BLaER1 (cell line): Measurements from ENCODE around the gene TMEM108.

ENCODE experiments used
- H3K27ac ChIP-seq: shearing (Covaris generic); formaldehyde crosslinking; 2 replicates; pipeline ENCODE4 v1.8.1; 2022
- H3K27me3 ChIP-seq: shearing (Covaris generic); formaldehyde crosslinking; 2 replicates; pipeline ENCODE4 v1.8.1; 2022
- H3K36me3 ChIP-seq: shearing (Covaris generic); formaldehyde crosslinking; 2 replicates; pipeline ENCODE4 v1.8.1; 2022
- H3K4me1 ChIP-seq: shearing (Covaris generic); formaldehyde crosslinking; 2 replicates; pipeline ENCODE4 v1.8.1; 2022
- H3K4me2 ChIP-seq: shearing (Covaris generic); formaldehyde crosslinking; 2 replicates; pipeline ENCODE4 v1.8.1; 2022
- H3K4me3 ChIP-seq: shearing (Covaris generic); formaldehyde crosslinking; 2 replicates; pipeline ENCODE4 v1.8.1; 2022
- H3K9ac ChIP-seq: shearing (Covaris generic); formaldehyde crosslinking; 2 replicates; pipeline ENCODE4 v1.8.1; 2022
- H3K9me3 ChIP-seq: shearing (Covaris generic); formaldehyde crosslinking; 2 replicates; pipeline ENCODE4 v1.8.1; 2022
- H4K20me1 ChIP-seq: shearing (Covaris generic); formaldehyde crosslinking; 2 replicates; pipeline ENCODE4 v1.8.1; 2022
- Cebpa-rat ChIP-seq: shearing (Covaris generic); IDR thresholded peaks from 2 replicates; pipeline ENCODE4 v1.8.1; 2022

TMEM108 gene

DNA sequence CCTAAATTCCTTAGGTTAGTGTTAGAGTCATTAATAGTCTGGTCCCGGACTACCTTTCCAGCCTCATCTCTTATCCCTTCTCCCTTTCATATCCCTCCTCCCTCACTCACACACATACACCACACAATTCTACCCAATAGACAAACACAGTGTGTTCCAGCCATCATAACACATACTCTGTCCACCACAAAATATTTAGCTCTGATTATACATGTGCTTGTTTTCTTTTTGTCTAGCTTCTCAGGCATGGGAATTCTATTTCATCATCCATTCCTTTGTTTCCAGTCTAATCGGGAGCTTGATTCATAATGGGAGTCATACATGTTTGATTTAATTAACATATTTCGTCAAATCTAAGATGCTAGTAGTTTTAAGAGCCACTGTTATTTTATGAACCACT, 199.8 kb downstream of the TMEM108 start:
- H3K9ac ChIP-seq = no peak overlapping the region
- no peak for TF ChIP-seq Cebpa-rat
- no peak overlapping the region for H3K4me3 ChIP-seq
- H3K27ac ChIP-seq = no peak overlapping the region
- no peaks in the 10 kb centered on the region for H3K9me3 ChIP-seq
- H3K36me3 ChIP-seq = no peaks in the 10 kb centered on the region
- no peaks in the 10 kb centered on the region for H3K27me3 ChIP-seq
- no peaks in the 10 kb centered on the region for H4K20me1 ChIP-seq
- peaks cover 14% of the 10 kb centered on the region for H3K4me1 ChIP-seq
- H3K4me2 ChIP-seq = no peak overlapping the region

DNA sequence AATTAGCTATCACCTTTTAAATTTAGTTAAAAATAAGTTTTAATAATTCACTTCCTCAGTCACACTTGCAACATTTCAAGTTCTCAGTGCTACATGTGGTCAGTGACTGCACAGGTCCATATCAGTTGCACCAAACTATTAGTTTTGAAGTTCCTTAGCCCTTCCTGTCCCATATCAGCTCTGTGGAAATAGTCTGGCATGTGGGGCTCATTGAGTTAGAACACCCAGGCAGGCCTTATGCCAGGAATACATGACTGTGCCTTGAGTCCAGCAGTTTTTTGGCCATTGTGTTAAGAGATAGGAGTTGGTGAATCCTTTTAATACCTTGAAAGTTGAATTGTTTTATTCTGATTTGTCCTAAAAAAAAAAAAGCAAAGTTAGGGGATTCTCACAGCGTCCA, 207.9 kb downstream of the TMEM108 start:
- Histone ChIP-seq H3K27me3 (no peaks in the 10 kb centered on the region), H3K9ac (no peak overlapping the region), H3K4me1 (peaks cover 9% of the 10 kb centered on the region; the same call in 1 of the 2 replicates), H3K27ac (no peak overlapping the region), H3K4me2 (peak overlapping the region; percentile 29; the same call in 1 of the 2 replicates), H3K4me3 (no peak overlapping the region), H3K9me3 (no peaks in the 10 kb centered on the region), H3K36me3 (no peaks in the 10 kb centered on the region), H4K20me1 (no peaks in the 10 kb centered on the region)
- TF ChIP-seq Cebpa-rat = no peak

DNA sequence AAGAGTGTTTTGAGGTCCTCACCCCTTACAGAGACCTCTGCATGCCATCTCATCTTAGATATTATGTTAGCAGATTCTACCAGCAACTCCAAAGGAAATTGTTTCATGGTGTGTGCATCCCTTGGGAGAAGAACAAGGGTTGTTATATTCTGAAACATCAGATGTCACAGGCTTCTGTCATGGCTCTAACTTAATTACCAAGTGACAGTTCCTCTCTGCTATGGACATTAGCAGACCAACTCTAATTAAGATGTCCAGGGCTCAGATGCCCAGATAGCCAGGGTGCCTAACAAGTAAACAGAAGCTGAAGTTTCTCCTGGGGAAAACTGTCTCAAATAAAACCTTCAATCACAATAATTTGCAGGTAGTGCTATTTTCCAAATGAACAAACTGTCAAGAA, 208.6 kb downstream of the TMEM108 start:
- no peak for TF ChIP-seq Cebpa-rat
- Histone ChIP-seq H3K27ac (no peak overlapping the region), H3K36me3 (no peaks in the 10 kb centered on the region), H3K4me3 (no peak overlapping the region), H3K9ac (no peak overlapping the region), H3K9me3 (no peaks in the 10 kb centered on the region), H3K4me1 (peaks cover 9% of the 10 kb centered on the region; the same call in 1 of the 2 replicates), H3K4me2 (peak overlapping the region; percentile 29; the same call in 1 of the 2 replicates), H3K27me3 (no peaks in the 10 kb centered on the region), H4K20me1 (no peaks in the 10 kb centered on the region)

DNA sequence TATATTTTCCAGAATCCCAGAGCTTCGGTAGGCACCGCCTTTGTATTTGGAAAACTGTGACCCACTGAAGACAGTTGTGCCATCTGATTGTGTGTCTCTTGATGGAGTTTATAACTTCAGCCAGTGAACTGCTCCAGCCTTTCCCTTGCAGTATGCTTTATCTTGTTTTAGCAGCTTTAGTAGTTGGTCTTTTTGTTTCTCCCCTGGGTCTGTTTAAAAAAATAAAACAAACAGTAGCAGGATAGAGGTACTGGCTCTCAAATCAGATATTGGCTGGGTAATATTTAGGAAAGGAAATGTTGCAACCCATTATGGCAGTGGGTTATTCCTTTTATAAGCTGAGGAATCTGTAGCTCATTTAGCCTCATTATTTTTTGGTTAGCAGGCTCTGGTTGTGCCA, 210.2 kb downstream of the TMEM108 start:
- Histone ChIP-seq H3K27ac (no peak overlapping the region), H3K4me3 (no peak overlapping the region), H3K9me3 (no peaks in the 10 kb centered on the region), H3K4me2 (no peak overlapping the region), H3K36me3 (no peaks in the 10 kb centered on the region), H3K27me3 (no peaks in the 10 kb centered on the region), H3K9ac (no peak overlapping the region), H4K20me1 (no peaks in the 10 kb centered on the region), H3K4me1 (peaks cover 9% of the 10 kb centered on the region; the same call in 1 of the 2 replicates)
- TF ChIP-seq Cebpa-rat = no peak

DNA sequence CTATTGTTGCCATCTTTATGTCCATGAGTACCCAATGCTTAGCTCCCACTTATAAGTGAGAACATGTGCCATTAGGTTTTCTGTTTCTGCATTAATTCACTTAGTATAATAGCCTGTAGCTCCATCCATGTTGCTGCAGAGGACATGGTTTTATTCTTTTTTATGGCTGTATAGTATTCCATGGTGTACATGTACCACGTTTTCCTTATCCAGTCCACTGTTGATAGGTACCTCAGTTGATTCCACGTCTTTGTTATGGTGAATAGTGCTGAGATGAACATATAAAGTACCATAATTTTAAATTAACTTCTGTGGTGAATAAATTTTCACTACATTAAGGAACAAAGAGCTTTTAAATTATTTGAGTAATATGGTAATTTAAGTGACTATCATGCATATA, 211.3 kb downstream of the TMEM108 start:
- Histone ChIP-seq H4K20me1 (no peaks in the 10 kb centered on the region), H3K4me2 (no peak overlapping the region), H3K9ac (no peak overlapping the region), H3K4me3 (no peak overlapping the region), H3K9me3 (no peaks in the 10 kb centered on the region), H3K36me3 (no peaks in the 10 kb centered on the region), H3K4me1 (peaks cover 9% of the 10 kb centered on the region; the same call in 1 of the 2 replicates), H3K27ac (no peak overlapping the region), H3K27me3 (no peaks in the 10 kb centered on the region)
- no peak for TF ChIP-seq Cebpa-rat

DNA sequence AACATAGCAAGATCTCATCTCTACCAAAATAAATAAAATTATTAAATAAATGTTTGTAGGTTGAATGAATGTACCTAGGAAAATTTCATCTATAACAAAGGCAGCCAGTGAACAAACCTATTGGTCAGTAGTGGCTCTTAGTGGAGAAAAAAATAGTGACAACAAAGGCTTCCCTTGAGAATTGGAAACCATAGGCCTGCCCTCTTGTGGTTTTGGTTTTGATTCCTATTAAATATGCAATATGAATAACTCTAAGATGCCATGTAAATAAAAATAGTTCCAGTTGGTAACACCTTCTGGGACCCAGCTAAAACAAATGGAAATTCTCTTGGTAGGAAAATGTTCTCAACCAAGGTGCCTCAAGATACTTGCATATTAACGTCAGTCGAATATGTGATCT, 216.0 kb downstream of the TMEM108 start:
- Histone ChIP-seq H3K9me3 (no peaks in the 10 kb centered on the region), H3K4me2 (no peak overlapping the region), H3K9ac (no peak overlapping the region), H3K4me1 (no peaks in the 10 kb centered on the region), H3K27ac (no peak overlapping the region), H4K20me1 (no peaks in the 10 kb centered on the region), H3K27me3 (no peaks in the 10 kb centered on the region), H3K4me3 (no peak overlapping the region), H3K36me3 (no peaks in the 10 kb centered on the region)
- no peak for TF ChIP-seq Cebpa-rat

DNA sequence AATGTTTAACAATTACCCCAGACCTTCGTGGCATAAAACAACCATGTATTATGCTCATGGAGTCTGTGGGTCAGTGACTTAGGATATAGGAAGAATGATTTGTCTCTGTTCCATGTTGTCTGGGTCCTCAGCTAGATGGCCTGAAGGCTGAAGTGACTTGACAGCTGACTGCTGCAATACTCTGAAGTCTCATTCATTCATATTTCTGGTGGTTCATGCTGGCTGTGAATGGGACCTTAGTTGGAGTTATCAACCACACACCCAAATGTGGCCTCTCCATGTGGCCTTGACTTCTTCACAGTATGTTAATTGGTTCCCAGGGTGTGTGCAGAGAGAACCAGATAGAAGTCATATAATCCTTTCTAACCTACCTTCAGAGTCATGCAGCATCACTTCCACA, 216.5 kb downstream of the TMEM108 start:
- Histone ChIP-seq H3K9ac (no peak overlapping the region), H3K9me3 (no peaks in the 10 kb centered on the region), H4K20me1 (no peaks in the 10 kb centered on the region), H3K4me2 (no peak overlapping the region), H3K36me3 (no peaks in the 10 kb centered on the region), H3K27me3 (no peaks in the 10 kb centered on the region), H3K27ac (no peak overlapping the region), H3K4me3 (no peak overlapping the region), H3K4me1 (no peaks in the 10 kb centered on the region)
- TF ChIP-seq Cebpa-rat = no peak

DNA sequence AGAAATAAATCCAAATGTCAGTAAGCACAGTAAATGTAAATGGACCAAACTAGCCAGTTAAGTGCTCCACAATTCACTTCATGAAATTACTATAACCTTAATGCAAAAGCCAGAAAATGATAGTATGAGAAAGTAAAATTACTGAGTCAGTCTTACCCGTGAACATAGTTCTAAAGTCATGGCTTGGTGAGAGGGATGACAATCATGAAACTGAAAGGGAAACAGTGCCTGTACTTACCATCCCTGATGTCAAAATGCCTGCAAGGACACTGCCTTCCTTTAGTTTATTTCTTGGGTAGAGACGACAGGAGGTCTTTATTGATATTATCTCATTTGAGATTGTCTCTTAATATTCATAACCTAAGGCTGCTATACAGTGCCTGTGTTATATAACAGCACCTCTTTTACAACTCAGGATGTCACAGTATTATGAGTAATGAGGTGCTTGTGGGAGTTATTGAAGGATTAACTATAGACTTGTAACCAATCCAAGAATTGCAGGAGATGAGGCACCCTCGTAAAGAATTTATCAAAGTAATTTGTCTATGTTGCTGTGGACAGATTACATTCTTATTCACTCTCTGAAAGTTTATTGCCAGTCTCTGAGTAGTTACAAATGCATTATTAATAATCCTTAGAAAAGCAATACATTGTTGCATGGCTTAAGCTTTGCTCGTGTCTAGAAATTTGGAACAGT, 218.7 kb downstream of the TMEM108 start:
- Histone ChIP-seq H3K4me2 (no peak overlapping the region), H3K9ac (no peak overlapping the region), H3K36me3 (no peaks in the 10 kb centered on the region), H3K4me3 (no peak overlapping the region), H3K9me3 (no peaks in the 10 kb centered on the region), H3K27me3 (no peaks in the 10 kb centered on the region), H4K20me1 (no peaks in the 10 kb centered on the region), H3K4me1 (no peaks in the 10 kb centered on the region), H3K27ac (no peak overlapping the region)
- TF ChIP-seq Cebpa-rat = no peak

DNA sequence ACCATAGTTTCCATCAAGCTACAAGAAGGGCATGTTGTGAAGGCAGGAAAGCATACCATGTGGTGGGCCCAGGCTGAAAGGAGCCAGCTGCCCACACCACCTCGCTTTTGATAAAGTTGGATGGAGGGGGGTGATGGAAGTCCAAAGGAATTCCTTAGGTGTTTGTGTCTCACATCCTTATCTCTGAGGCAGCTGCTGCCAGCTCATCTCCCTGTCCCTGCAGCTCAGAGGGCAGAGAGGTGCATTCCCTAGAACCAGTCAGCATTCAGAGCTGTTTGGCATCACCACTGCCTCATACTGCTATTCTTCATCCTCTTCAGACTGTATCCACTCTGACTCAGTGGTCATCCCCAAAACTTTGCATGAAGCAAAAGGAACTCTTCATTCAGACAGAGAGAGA, 220.2 kb downstream of the TMEM108 start:
- no peak overlapping the region for H3K27ac ChIP-seq
- H3K27me3 ChIP-seq = no peaks in the 10 kb centered on the region
- no peaks in the 10 kb centered on the region for H3K36me3 ChIP-seq
- H3K4me3 ChIP-seq = no peak overlapping the region
- no peak for TF ChIP-seq Cebpa-rat
- no peaks in the 10 kb centered on the region for H3K4me1 ChIP-seq
- no peaks in the 10 kb centered on the region for H3K9me3 ChIP-seq
- H3K9ac ChIP-seq = no peak overlapping the region
- H4K20me1 ChIP-seq = no peaks in the 10 kb centered on the region
- H3K4me2 ChIP-seq = no peak overlapping the region

DNA sequence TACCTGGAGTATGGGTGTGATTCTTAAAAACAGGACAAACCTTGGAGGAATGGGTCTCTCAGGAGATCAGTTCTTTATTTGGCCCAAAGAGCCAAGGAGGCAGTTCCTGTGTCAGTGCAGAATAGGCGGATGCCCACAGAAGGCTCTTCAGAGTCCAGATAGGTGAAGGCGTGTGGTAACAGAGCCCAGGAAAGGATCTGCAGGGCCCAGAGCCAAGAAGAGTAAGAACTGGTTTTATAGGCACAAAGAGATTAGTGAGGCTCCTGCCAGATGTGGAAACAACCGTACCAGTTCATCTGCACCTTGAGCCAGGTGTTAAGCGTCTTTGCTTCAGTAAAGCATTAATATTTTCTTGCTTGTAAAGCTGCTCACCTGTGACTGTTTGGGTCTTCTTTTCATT, 221.6 kb downstream of the TMEM108 start:
- Histone ChIP-seq H3K4me2 (no peak overlapping the region), H3K27ac (no peak overlapping the region), H3K27me3 (no peaks in the 10 kb centered on the region), H3K36me3 (no peaks in the 10 kb centered on the region), H3K9ac (no peak overlapping the region), H3K4me3 (no peak overlapping the region), H4K20me1 (no peaks in the 10 kb centered on the region), H3K4me1 (no peaks in the 10 kb centered on the region), H3K9me3 (no peaks in the 10 kb centered on the region)
- TF ChIP-seq Cebpa-rat = no peak

DNA sequence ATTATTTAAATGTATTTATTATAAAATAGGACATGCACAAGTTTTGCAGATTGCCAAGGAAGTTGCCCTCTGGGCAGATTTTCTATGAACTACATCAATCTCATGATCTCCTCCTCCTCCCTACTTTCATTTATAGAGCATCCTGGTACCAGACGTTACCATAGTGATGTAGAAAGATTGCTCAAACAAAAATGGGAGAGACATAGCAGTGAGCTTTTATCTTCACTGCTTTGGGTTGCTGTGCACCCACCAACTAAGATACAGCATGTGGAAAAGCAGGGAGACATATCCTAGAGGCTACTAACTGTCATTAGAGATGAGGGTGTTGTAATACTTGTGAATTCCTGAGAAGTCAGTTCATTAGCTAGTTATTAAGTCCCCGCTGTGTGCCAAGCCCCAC, 224.1 kb downstream of the TMEM108 start:
- no peak overlapping the region for H3K9ac ChIP-seq
- no peaks in the 10 kb centered on the region for H3K9me3 ChIP-seq
- H3K36me3 ChIP-seq = no peaks in the 10 kb centered on the region
- H3K27me3 ChIP-seq = no peaks in the 10 kb centered on the region
- no peaks in the 10 kb centered on the region for H3K4me1 ChIP-seq
- no peaks in the 10 kb centered on the region for H4K20me1 ChIP-seq
- no peak for TF ChIP-seq Cebpa-rat
- H3K4me3 ChIP-seq = no peak overlapping the region
- H3K27ac ChIP-seq = no peak overlapping the region
- no peak overlapping the region for H3K4me2 ChIP-seq
